Measurements from ENCODE around the gene NPBWR2.

GRCh38 chr20:64074184-64074789, 33.1 kb downstream of the NPBWR2 start:
- TF ChIP-seq CTCF (IDR thresholded peaks at IDR 0.05) (no peak), POLR2A (IDR thresholded peaks at IDR 0.05) (no peak)

Data from right lobe of liver (tissue), 4 donors.